Mesothelial cell of epicardium (in vitro differentiated cells): Measurements from ENCODE around the gene PTPRT. TPM values are rescaled to one million over a fixed set of nuclear protein-coding genes. Genes with fewer than 3 reads are reported as not detected.

ENCODE experiments used
- DNase-seq, 2 experiments: peaks; one replicate each; pipeline ENCODE4 v3.0.0; 2021; ENCODE audit warnings: low spot score in 2 of 2; ENCODE audit not compliant: unreplicated experiment in 2 of 2
- H3K27ac Mint-ChIP-seq: 2 replicates; pipeline ENCODE4 v1.8.0; 2021; ENCODE audit warnings: mixed read lengths
- H3K27me3 Mint-ChIP-seq: 2 replicates; pipeline ENCODE4 v1.8.0; 2021; ENCODE audit warnings: low read depth, mixed read lengths
- H3K36me3 Mint-ChIP-seq: 2 replicates; pipeline ENCODE4 v1.8.0; 2021; ENCODE audit warnings: mixed read lengths
- H3K4me1 Mint-ChIP-seq: 2 replicates; pipeline ENCODE4 v1.8.0; 2021; ENCODE audit warnings: mixed read lengths
- H3K4me3 Mint-ChIP-seq: 2 replicates; pipeline ENCODE4 v1.8.0; 2021; ENCODE audit warnings: mild to moderate bottlenecking, moderate library complexity, mixed read lengths
- H3K9me3 Mint-ChIP-seq: 2 replicates; pipeline ENCODE4 v1.8.0; 2021; ENCODE audit warnings: mixed read lengths
- total RNA-seq: library from RNA; stranded (reverse); gene quantifications from 3 replicates; pipeline ENCODE4 v1.2.1, GENCODE V29; 2021
- TF ChIP-seq, protein P1 (sequence below): fragments of 200-600 bp; sonication (generic); IDR thresholded peaks from one replicate; pipeline ENCODE4 v1.5.0; 2021; ENCODE audit warnings: antibody characterized with exemption; ENCODE audit not compliant: unreplicated experiment

PTPRT gene
- total RNA-seq, 1 donor from 2014 or later = 0.80 TPM

DNA sequence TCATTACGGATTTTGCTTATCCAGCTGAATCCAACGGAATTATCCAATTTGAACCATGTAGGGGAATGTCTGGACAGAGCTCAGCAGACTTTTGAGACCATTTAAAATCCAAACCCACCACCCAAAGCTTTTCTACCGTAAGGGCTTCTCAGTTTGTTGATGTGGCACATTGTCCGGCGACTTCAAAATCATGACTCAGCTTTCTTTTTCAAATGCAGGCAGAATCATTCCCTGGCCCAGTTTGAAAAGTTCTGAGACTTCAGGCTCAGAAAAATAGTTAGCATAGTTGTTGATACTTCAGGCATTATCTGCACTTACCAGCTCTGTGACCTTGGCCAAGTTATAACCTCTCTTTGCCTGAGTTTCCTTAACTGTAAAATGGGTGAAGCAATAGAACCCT lies 182.2 kb downstream of the PTPRT start:
- H3K36me3 Mint-ChIP-seq = no peaks in the 10 kb centered on the region
- H3K4me3 Mint-ChIP-seq = no peak overlapping the region
- no peaks in the 10 kb centered on the region for H3K4me1 Mint-ChIP-seq
- no peaks in the 10 kb centered on the region for H3K27me3 Mint-ChIP-seq
- TF ChIP-seq, protein P1, sequence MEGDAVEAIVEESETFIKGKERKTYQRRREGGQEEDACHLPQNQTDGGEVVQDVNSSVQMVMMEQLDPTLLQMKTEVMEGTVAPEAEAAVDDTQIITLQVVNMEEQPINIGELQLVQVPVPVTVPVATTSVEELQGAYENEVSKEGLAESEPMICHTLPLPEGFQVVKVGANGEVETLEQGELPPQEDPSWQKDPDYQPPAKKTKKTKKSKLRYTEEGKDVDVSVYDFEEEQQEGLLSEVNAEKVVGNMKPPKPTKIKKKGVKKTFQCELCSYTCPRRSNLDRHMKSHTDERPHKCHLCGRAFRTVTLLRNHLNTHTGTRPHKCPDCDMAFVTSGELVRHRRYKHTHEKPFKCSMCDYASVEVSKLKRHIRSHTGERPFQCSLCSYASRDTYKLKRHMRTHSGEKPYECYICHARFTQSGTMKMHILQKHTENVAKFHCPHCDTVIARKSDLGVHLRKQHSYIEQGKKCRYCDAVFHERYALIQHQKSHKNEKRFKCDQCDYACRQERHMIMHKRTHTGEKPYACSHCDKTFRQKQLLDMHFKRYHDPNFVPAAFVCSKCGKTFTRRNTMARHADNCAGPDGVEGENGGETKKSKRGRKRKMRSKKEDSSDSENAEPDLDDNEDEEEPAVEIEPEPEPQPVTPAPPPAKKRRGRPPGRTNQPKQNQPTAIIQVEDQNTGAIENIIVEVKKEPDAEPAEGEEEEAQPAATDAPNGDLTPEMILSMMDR = no peak
- DNase-seq = no peak
- H3K9me3 Mint-ChIP-seq = peaks cover 14% of the 10 kb centered on the region
- no peak overlapping the region for H3K27ac Mint-ChIP-seq

DNA sequence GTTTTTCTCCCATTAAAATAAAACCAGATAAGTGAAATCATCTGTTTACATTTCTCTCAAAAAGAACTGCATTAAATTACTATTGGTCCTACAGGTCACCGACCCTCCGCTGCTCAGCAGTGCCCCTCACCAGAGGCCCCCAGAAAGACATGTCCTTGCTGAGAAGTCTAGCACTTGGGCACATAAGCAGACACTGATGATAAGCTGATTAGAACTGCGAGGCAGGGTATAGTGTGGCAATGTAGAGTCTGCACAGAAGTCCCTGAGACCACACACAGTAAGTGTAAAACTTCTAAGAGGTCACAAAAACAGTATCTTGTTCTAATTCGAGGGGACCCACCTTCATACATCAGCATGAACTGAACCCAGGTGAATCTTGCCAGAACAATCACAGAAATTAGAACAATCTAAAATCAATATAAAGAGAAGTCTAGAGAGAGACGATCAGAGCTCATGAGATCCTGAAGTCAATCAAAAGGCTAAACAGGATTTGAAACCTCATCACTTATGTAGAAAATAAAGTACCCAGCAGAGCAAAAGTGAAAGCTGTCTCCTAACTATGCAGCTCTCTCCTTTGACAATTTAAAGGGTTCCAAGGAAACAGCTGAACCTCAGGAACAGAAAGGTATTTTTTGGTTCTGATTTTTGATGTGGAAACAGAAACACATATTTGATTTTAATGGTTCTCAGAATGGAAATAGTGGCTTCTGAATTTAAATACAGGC lies 182.9 kb downstream of the PTPRT start:
- no peak for DNase-seq
- TF ChIP-seq, protein P1 = no peak
- H3K4me1 Mint-ChIP-seq = no peaks in the 10 kb centered on the region
- no peak overlapping the region for H3K4me3 Mint-ChIP-seq
- H3K27ac Mint-ChIP-seq = no peak overlapping the region
- H3K36me3 Mint-ChIP-seq = no peaks in the 10 kb centered on the region
- H3K27me3 Mint-ChIP-seq = no peaks in the 10 kb centered on the region
- peaks cover 9% of the 10 kb centered on the region for H3K9me3 Mint-ChIP-seq

DNA sequence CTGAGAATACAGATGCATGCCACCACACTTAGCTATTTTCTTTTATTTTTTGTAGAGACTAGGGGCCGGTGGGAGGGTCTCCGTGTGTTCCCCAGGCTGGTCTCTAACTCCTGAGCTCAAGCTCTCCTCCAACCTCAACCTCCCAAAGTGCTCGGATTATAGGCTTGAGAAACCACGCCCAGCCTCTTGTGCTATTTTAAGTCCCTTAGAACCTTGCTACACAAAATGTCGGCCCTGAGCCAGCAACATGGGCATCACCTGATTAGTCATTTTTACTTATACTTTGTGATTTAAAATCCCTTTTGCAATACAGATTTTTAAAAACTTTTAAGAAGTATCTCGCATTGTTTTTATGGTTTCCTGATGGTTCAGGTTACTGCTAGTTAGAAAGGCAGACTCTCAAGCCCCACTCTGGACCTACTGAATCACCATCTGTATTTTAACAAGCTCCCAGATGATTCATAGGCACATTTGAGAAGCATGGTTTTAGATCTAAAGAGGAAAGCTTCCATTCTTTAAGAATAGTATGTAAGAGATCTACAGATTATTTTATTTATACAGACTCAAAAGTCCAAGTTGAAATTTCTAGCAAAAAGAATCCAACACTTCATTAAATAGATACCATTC lies 186.3 kb downstream of the PTPRT start:
- no peak overlapping the region for H3K4me3 Mint-ChIP-seq
- H3K4me1 Mint-ChIP-seq = no peaks in the 10 kb centered on the region
- H3K27ac Mint-ChIP-seq = no peak overlapping the region
- H3K27me3 Mint-ChIP-seq = no peaks in the 10 kb centered on the region
- TF ChIP-seq, protein P1 = no peak
- no peaks in the 10 kb centered on the region for H3K9me3 Mint-ChIP-seq
- H3K36me3 Mint-ChIP-seq = no peaks in the 10 kb centered on the region
- DNase-seq = no peak

DNA sequence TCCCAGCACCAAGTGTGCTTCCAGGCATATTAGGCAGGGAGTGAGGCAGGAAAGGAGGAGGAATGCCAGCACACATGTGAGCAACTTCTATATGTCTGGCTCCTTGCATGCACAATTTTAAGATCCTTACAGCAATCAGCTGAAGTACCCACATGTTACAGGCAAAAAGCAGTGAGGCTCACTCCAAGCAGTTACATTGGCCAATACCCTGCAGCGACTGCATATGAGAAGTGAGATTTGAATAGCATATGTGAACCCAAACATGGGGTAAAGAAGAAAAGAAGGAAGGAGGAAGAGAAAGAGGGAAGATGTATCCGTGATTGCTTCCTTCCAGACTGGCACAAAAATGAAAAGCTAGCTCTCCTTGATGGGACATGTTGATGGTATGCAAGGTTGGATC lies 193.6 kb downstream of the PTPRT start:
- Mint-ChIP-seq H3K4me1 (no peaks in the 10 kb centered on the region), H3K27ac (no peak overlapping the region), H3K36me3 (no peaks in the 10 kb centered on the region), H3K4me3 (no peak overlapping the region), H3K27me3 (no peaks in the 10 kb centered on the region), H3K9me3 (no peaks in the 10 kb centered on the region)
- TF ChIP-seq, protein P1 = no peak
- no peak for DNase-seq

DNA sequence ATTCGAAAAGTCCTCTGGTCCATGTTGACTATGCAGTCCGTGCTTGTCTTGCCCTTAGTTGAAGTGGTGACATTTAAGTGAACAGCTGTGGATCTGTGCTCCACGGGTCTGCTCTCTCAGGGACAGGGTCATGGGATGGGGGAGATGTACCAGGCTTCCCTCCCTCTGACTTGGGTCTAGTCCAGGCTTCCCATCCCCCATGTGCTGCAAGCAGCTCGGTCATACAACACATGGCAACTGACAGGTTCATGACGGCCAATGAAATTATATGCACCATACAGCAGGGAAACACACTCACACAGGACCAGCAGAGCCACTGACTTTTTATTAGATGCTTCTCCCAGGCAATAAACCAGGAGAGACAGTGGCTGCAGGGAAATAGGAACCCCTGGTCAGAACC lies 201.4 kb downstream of the PTPRT start:
- DNase-seq = no peak
- TF ChIP-seq, protein P1 = no peak
- Mint-ChIP-seq H3K27ac (no peak overlapping the region), H3K4me3 (no peak overlapping the region), H3K36me3 (no peaks in the 10 kb centered on the region), H3K27me3 (no peaks in the 10 kb centered on the region), H3K4me1 (no peaks in the 10 kb centered on the region), H3K9me3 (no peaks in the 10 kb centered on the region)
